Midbrain (tissue), 1 donor: ENCODE data around the gene PKP3.

Source experiments
- DNase-seq: peaks from one replicate; lab custom pipeline; 2025; lab: John Stamatoyannopoulos, UW

PKP3 gene

DNA sequence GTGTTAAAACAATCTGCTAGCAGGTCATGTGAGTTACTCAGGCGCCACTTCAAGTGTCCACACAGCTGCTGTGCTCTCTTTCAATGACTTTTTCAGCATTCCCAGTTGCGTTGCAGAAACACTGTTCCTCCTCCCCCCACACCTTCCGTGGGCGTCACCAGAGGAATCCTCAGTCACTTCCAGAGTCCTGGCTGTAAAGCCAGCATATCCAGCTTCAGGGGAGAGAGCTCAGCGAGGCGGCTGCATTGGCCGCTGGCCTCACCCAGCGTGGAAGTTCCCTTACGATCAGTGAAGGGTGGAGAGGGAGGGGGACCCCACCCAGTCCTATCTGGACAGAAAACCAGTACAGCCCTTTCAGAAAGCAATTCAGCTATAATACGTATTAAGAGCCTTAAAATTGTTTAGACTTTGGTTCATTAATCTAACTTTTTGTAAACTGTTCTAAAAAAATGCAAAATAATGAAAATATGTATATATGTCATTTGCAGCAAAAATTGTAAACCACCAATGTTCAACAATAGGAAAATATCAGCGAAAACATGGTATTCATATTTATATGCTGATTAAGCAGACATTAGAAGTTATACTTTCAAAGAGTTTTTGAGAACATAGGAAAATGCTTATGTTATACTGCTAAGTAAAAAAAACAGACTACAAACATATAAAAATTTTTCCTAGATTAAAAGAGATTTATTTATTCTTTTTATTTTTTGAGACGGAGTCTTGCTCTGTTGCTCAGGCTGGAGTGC lies 50.6 kb downstream of the PKP3 start:
- DNase-seq = no peak

DNA sequence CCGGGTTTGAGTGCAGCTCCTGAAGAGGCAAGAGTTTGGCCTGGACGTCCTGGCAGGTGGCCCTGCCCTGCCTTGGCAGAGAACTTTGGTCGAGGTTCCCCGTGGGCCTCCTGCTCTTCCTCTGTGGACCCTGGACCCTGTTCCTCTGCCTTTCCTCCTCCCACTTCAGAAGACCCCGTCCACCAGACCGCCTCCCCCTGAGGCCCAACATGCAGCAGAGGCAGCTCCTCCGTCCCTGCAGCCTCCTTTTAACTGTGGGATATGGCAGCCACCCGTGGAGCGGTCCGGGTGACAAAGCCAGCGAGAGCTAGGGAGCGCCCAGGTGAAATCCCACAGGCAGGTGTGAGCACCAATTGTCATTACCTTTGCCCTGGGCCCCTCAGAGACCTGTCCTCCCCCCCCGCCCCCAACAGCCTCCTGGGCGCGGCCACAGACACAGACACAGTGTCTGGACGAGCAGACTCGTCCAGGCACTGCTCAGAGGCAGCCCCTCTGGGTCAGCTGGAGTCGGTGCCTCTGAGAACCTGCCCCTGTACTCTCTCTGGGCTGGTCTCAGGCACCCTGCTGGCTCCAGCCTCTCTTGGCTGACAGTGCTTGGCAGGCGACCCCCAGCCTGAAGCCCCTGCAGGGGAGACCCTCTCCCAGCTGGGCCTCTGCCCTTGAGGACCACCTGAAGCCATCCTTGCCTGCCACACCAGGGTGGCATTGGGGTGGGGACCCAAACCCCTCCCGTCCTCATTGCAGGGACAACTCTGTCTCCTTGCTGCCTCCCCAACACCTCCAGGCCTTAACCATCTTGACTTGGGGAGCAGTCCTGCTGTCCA lies 52.0 kb downstream of the PKP3 start:
- no peak for DNase-seq

DNA sequence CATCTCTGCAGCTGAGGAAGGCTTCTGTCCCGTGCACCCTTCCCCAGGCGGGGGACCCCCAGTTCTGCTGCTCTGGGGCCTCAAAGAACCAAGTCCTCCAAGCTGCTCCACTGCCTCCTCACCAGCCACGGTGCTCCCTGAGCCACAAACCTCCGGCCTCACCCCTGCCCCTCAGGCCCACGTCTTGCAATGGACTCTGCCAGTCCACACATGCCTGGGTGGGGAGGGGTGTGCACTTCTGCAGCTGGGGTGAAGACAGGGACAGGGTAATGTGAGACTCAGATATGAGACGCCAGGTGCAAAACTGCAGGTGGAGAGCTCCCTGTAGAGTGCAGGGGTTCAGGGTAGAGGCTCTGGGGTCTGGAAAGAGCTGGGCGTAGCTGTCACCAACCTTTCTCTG lies 52.9 kb downstream of the PKP3 start:
- no peak for DNase-seq

DNA sequence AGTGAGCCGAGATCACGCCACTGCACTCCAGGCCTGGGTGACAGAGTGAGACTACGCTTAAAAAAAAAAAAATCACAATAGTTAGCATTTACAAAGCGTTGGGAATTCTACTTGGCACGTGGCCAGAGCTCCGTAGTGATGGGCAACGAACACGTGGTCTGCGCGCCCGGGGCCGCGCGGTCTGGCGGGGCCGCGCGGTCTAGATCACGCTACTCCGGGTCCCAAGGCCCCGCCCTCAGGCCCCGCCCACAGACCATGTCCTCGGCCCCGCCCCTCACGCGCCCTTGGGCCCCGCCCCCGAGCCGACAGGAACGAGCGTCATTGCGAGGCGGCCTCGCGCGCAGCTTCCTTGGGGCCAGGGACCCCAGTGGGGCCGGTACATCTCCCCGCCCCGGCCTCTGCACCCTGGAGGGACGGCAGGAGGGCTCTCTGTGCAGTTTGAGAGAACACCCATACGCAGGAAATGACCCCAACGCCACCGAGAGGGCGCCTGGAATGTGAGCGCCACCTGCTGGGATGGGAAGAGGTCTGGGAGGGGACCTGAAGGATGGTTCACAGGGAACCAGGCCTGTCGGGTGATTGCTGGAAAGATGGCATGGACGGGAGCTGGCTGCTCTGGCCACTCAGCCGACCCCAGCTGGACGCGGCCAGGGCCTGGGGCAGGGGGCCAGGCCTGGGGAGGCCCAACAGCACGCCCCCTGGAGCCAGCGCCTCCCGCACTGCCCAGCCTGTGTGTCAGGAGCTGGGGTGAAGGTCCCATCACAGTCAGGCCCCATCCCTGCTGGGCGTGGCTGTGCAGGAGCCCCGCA lies 54.1 kb downstream of the PKP3 start:
- peak; percentile 94 for DNase-seq

DNA sequence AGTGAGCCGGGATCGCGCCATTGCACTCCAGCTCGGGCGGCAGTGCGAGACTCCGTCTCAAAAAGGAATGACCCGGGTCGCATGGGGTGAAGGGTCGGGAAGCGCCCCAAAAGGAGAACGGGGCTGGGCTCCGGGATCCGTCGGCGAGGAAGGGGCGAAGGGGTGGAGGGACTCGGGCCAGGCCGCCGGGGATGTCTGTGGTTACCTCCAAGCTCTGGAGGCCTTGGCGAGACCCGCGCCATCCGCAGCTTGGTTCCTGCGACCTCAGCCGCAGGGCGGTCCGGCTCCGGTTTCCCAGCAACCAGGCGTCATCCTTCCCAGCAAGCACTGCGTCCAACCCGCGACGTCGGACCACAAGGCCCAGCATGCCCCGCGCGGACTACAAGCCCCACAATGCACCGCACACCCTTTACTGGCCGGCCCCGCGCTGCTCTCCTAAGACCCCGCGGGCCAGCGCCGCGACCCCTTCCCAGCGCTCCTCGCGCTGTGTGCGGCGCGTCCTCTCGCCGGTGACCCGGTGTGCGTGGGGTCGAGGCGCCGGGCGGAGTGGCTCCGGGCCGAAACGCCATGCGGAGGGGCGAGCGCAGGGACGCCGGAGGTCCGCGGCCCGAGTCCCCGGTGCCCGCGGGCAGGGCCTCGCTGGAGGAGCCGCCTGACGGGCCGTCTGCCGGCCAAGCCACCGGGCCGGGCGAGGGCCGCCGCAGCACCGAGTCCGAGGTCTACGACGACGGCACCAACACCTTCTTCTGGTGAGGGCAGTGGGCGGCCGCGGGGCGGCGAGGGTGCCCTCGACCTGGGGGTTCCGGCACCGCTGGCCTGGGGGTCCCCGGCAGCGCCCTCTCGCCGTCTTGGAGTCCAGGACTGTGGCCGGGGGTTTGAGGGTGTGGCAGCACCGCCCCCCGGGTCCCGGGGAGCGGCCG lies 56.1 kb downstream of the PKP3 start, which contains the start of gene PTDSS2:
TSS of gene PTDSS2 (plus strand) at position 391 of the 920 bp plus-strand sequence. CDS start at position 568, 177 bp downstream.
- peak; percentile 96 for DNase-seq

DNA sequence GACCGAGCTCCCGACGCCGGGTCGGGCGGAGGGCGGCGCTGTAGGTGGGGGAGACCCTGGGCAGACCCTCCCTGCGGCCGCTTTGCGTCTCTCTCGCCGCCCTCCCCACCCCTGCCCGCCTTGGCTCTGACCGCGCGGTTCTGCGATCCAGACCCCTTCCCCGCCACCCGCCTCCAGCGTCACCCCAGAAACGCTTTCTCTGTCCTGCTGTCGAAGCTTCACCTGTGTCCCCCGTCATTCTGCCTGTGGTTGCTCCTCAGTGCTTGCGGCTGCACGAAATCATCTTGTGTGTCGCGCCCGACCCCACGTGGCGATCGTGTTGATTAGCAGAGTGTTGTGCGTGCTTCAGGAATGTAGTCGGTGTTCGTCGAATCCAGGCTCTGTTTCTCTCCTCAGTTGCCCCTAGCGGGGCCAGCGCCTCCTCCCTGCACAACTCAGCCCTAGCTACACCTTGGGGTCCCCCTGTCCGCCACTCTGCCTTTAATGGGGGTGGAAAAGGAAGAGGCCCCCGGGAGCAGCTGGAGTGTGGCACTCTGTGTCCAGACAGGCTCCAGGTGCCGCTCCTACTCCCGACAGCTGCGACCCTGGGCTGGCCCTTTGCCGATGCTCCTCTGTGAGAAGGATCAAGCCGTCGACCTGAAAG lies 56.9 kb downstream of the PKP3 start:
- peak; percentile 53 for DNase-seq

DNA sequence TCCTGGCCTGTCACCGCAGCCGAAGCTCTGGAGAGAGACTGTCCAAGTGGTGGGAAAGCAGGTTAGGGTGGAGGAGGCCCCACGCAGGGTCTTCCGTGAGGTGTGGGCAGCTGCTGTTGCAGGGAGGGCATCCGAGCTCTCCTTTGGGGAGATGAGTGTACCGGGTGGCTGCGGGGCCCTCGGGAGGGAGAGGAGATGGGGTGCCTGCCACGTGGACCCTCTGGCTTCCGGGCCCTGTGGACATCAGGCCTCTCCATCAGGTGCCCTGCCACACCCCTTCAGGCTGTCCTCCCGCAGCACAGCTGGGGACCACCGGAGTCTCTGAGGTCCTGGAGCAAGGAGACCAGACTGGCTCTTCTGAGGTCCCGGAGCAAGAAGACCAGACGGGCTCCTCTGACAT lies 57.7 kb downstream of the PKP3 start:
- no peak for DNase-seq

DNA sequence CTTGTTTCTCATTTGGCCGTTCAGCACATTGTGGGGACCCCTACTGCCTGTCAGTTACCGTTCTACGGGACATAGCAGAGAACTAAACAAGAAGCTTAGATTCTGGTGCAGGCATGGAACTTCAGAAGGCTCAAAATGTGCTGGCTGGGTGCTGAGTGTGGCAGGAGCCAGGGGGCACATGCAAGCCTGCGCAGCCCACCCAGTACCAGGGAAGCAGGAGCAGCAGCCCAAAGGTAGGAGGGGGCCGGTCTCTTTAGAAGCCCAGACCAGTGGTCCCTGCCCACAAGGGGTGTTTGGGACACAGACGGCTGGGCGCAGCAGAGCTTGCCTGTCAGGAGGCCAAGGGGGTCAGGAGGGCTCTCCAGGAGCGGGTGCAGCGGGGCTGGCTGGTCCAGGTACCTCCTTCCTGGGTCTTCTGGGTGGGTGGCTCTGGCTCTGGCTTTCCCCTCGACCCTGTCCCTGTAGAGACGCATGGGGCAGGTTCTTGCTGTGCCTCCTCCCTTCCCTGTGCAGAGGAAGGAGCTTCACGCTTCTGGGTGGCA lies 58.3 kb downstream of the PKP3 start:
- no peak for DNase-seq

DNA sequence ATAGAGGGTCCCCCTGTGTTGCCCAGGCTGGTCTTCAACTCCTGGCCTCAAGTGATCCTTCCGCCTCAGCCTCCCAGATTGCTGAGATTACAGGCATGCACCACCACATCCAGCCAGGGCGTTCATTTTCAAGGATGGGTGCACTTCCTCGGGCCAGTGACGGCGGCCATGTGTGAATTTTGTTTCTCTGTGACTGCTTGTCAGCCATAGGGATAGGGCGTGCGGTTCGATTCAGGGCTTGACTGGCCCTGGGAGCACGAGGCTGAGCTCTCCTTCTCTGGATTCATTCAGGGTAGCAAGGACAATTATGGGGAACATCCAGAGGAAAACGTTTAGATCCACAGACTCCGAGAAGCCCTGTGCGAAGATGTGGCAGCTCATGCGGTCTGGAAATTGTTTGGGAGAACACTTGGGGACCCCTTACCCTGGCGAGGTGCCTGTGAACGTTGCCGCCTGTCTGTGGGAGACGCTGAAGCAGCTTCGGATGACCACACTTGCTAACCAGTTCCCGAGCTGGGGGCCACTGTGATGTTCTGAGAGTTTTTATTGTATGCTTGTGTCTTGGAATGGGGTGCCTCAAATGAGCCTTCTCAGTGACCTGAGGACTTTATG lies 59.0 kb downstream of the PKP3 start:
- DNase-seq = no peak

DNA sequence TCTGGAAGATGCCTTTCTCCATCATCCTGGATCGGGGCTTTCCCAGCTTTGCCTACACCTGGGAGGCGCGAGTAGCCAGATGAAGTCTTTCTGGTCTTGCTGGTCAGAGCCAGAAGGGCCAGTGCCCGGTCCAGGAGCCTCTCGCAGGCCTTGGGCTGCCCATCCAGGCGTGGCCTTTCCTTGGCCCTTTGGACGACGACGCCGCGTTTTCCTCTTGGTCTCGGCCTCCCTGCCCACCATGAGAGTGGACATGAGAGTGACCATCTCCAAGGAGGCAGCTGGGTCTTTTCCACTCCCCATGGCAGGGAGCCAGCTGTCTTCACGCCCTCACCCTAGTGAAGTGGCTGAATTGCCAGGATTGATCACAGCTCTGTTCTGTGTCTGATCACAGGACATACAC lies 59.6 kb downstream of the PKP3 start:
- DNase-seq = no peak

DNA sequence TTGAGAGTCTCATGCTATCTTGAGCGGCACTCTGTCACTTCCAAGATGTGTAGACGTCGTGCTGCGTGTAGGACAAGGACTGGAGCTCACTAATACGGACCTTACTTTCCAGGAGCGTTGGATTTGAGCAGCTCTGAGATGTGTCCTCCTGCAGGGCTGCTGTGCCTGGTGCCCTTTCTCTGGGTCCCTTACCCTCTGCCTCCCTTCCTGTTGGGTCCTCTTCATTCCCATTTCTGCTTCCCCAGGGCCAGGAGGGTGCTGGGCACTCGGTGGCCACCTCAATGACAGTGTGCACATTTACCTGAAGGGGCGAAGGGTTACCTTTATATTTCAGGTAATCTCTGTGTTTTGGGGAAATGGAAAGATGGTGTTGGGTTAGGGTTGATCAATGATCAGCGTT lies 60.0 kb downstream of the PKP3 start:
- no peak for DNase-seq
